Measurements from ENCODE around the gene CALML3. TPM values are rescaled to one million over a fixed set of nuclear protein-coding genes. Genes with fewer than 3 reads are reported as not detected.

CALML3 gene
- total and polyA plus RNA-seq, 10 donors = 0.10 TPM; not detected in 9

- intact Hi-C loops (cut with DNase I; ENCODE audit: low total_unique reads) = no loop called here
- H3K4me1 ChIP-seq = no peaks in the 10 kb centered on the region
- TF ChIP-seq CTCF (IDR thresholded peaks at IDR 0.05 in 8 of 11, conservative IDR thresholded peaks at IDR 0.05 in 3 of 11) (no peak), POLR2AphosphoS5 (IDR thresholded peaks at IDR 0.05) (no peak), POLR2A (IDR thresholded peaks at IDR 0.05) (no peak)
- no peaks in the 10 kb centered on the region for H3K9me3 ChIP-seq
- 90 to 97% (median 92%) methylated on average over 16 to 18 of the region's 18 CpGs for WGBS, 5 donors
- H3K4me3 ChIP-seq = no peak overlapping the region
- H3K36me3 ChIP-seq = no peaks in the 10 kb centered on the region
- DNase-seq = no peak
- no peaks in the 10 kb centered on the region for H3K27me3 ChIP-seq (replicated peaks in 1 of 7)
- H3K27ac ChIP-seq = no peak overlapping the region
These were observed 46.0 kb upstream of the CALML3 start for GRCh38 chr10:5478694-5479305.

- Histone ChIP-seq H3K36me3 (no peaks in the 10 kb centered on the region), H3K27me3 (replicated peaks in 1 of 7) (no peaks in the 10 kb centered on the region), H3K4me3 (no peak overlapping the region), H3K4me1 (no peaks in the 10 kb centered on the region), H3K9me3 (no peaks in the 10 kb centered on the region), H3K27ac (no peak overlapping the region)
- 32 to 51% (median 41%) methylated on average over 10 to 14 of the region's 14 CpGs for WGBS, 5 donors
- no peak for DNase-seq
- intact Hi-C loops (cut with DNase I; ENCODE audit: low total_unique reads) = no loop called here
- TF ChIP-seq POLR2A (IDR thresholded peaks at IDR 0.05) = no peak
- TF ChIP-seq POLR2AphosphoS5 (IDR thresholded peaks at IDR 0.05) = no peak
- TF ChIP-seq CTCF (IDR thresholded peaks at IDR 0.05 in 8 of 11, conservative IDR thresholded peaks at IDR 0.05 in 3 of 11) = no peak
These were observed 45.1 kb upstream of the CALML3 start for GRCh38 chr10:5479481-5480161.

DNA sequence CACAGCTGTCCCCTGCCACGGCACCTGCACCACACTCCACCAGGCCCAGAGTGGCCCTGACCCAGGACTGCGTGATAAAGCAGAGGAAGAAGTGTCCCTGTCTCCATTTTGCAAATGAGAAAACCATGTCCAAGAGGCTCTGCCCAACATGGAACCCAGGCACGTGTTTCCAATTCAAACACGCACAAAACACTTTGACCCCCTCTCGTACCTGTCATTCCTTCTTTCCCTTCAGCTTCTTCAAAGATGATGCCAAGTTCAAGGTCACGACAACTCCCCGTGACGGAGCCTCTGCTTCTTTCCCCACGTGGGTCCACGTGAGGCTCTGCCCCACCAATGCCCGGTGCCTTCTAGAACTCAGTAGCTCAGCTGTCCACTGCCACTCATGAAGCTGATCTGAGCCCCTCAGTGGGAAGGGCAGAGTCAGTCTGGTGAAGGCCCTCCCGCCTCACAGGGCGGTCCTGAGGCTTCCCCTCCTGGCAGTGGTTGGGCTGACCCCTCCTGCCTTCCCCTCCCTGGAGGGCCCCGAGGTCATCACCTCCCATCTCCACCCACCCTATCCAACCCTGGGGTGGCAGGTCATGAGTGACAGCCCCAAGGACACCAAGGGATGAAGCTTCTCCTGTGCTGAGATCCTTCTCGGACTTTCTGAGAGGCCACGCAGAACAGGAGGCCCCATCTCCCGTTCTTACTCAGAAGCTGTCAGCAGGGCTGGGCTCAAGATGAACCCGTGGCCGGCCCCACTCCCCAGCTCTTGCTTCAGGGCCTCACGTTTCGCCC, 44.4 kb upstream of the CALML3 start:
- TF ChIP-seq CTCF (IDR thresholded peaks at IDR 0.05 in 8 of 11, conservative IDR thresholded peaks at IDR 0.05 in 3 of 11) (no peak), POLR2A (IDR thresholded peaks at IDR 0.05) (no peak), POLR2AphosphoS5 (IDR thresholded peaks at IDR 0.05) (no peak)
- 83 to 88% (median 84%) methylated on average over 19 to 21 of the region's 21 CpGs for WGBS, 5 donors
- Histone ChIP-seq H3K4me1 (no peaks in the 10 kb centered on the region), H3K27me3 (replicated peaks in 1 of 7) (no peaks in the 10 kb centered on the region), H3K36me3 (no peaks in the 10 kb centered on the region), H3K9me3 (no peaks in the 10 kb centered on the region), H3K27ac (no peak overlapping the region), H3K4me3 (no peak overlapping the region)
- intact Hi-C loops (cut with DNase I; ENCODE audit: low total_unique reads) = no loop called here
- DNase-seq = no peak

DNA sequence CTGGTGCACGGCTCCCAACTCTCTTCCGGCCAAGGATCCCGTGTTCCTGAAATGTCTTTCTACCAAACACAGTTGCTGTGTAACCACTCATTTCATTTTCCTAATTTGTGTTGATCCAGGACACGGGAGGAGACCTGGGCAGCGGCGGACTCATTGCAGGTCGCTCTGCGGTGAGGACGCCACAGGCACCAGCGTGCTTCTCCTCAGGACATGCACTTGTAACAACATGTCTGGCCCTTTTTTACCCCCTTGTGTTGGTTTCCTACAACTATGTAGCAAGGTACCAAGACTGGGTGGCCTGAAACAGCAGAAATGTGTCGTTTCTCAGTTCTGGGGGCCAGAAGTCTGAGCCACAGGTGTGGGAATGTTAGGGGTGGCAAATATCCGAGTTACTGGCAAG, 43.6 kb upstream of the CALML3 start:
- no peaks in the 10 kb centered on the region for H3K9me3 ChIP-seq
- no peak for DNase-seq
- no peak overlapping the region for H3K4me3 ChIP-seq
- intact Hi-C loops (cut with DNase I; ENCODE audit: low total_unique reads) = no loop called here
- H3K27ac ChIP-seq = no peak overlapping the region
- H3K36me3 ChIP-seq = no peaks in the 10 kb centered on the region
- WGBS, 5 donors = 90 to 94% (median 93%) methylated on average over 12 of the region's 12 CpGs
- H3K27me3 ChIP-seq (replicated peaks in 1 of 7) = peaks cover 0 to 7% (median 0%) of the 10 kb centered on the region in 7 donors
- TF ChIP-seq CTCF (IDR thresholded peaks at IDR 0.05 in 8 of 11, conservative IDR thresholded peaks at IDR 0.05 in 3 of 11) (no peak), POLR2AphosphoS5 (IDR thresholded peaks at IDR 0.05) (no peak)
- H3K4me1 ChIP-seq = peaks cover 0 to 7% (median 0%) of the 10 kb centered on the region in 6 donors

Measured in spleen (tissue), 11 donors.